ENCODE results near the gene KCNG2.

The KCNG2 gene

GRCh38 chr18:79928563-79928960 lies 130.8 kb downstream of the KCNG2 start:
- no peak overlapping the region for H2AFZ ChIP-seq (ENCODE audit: low read length)
- no peaks in the 10 kb centered on the region for H4K20me1 ChIP-seq (ENCODE audit: insufficient read depth, low read length)
- H3K36me3 ChIP-seq (ENCODE audit: insufficient read depth, low read length) = peaks cover 40% of the 10 kb centered on the region
- H3K4me1 ChIP-seq (ENCODE audit: insufficient read depth, low read length, severe bottlenecking) = no peaks in the 10 kb centered on the region
- H3K9me3 ChIP-seq (ENCODE audit: low read length) = peaks cover 21% of the 10 kb centered on the region
- H3K27me3 ChIP-seq (ENCODE audit: insufficient read depth, low read length) = no peaks in the 10 kb centered on the region
- no peaks in the 10 kb centered on the region for H3K79me2 ChIP-seq (ENCODE audit: insufficient read depth, low read length)
- no peak overlapping the region for H3K27ac ChIP-seq (ENCODE audit: low read depth, low read length, poor library complexity, severe bottlenecking)
- no peaks in the 10 kb centered on the region for H3F3A ChIP-seq (ENCODE audit: insufficient read depth, low read length)
- TF ChIP-seq CTCF (IDR thresholded peaks at IDR 0.05; ENCODE audit: low read length) (no peak), EZH2 (IDR thresholded peaks at IDR 0.05; ENCODE audit: borderline replicate concordance, low read length) (no peak)
- H3K4me2 ChIP-seq (ENCODE audit: low read length) = no peak overlapping the region
- no peak overlapping the region for H3K4me3 ChIP-seq (ENCODE audit: low read depth, low read length, poor library complexity, severe bottlenecking)
- H3K9me2 ChIP-seq (ENCODE audit: low read depth, low read length) = no peaks in the 10 kb centered on the region
- H3K9ac ChIP-seq (ENCODE audit: low read length) = no peak overlapping the region

GRCh38 chr18:79930020-79930642 lies 132.4 kb downstream of the KCNG2 start:
- H3F3A ChIP-seq (ENCODE audit: insufficient read depth, low read length) = no peaks in the 10 kb centered on the region
- peaks cover 38% of the 10 kb centered on the region for H3K36me3 ChIP-seq (ENCODE audit: insufficient read depth, low read length)
- no peak overlapping the region for H2AFZ ChIP-seq (ENCODE audit: low read length)
- TF ChIP-seq EZH2 (IDR thresholded peaks at IDR 0.05; ENCODE audit: borderline replicate concordance, low read length) (no peak), CTCF (IDR thresholded peaks at IDR 0.05; ENCODE audit: low read length) (no peak)
- H3K79me2 ChIP-seq (ENCODE audit: insufficient read depth, low read length) = no peaks in the 10 kb centered on the region
- no peak overlapping the region for H3K4me3 ChIP-seq (ENCODE audit: low read depth, low read length, poor library complexity, severe bottlenecking)
- no peak overlapping the region for H3K9ac ChIP-seq (ENCODE audit: low read length)
- H3K9me2 ChIP-seq (ENCODE audit: low read depth, low read length) = no peaks in the 10 kb centered on the region
- H3K27ac ChIP-seq (ENCODE audit: low read depth, low read length, poor library complexity, severe bottlenecking) = no peak overlapping the region
- H3K4me2 ChIP-seq (ENCODE audit: low read length) = no peak overlapping the region
- H3K9me3 ChIP-seq (ENCODE audit: low read length) = peaks cover 21% of the 10 kb centered on the region
- no peaks in the 10 kb centered on the region for H4K20me1 ChIP-seq (ENCODE audit: insufficient read depth, low read length)
- H3K4me1 ChIP-seq (ENCODE audit: insufficient read depth, low read length, severe bottlenecking) = peaks cover 4% of the 10 kb centered on the region
- H3K27me3 ChIP-seq (ENCODE audit: insufficient read depth, low read length) = no peaks in the 10 kb centered on the region

- Histone ChIP-seq H3F3A (ENCODE audit: insufficient read depth, low read length) (no peaks in the 10 kb centered on the region), H3K4me1 (ENCODE audit: insufficient read depth, low read length, severe bottlenecking) (peaks cover 4% of the 10 kb centered on the region), H3K36me3 (ENCODE audit: insufficient read depth, low read length) (peaks cover 51% of the 10 kb centered on the region), H4K20me1 (ENCODE audit: insufficient read depth, low read length) (no peaks in the 10 kb centered on the region), H3K9ac (ENCODE audit: low read length) (no peak overlapping the region), H2AFZ (ENCODE audit: low read length) (no peak overlapping the region), H3K4me3 (ENCODE audit: low read depth, low read length, poor library complexity, severe bottlenecking) (no peak overlapping the region), H3K79me2 (ENCODE audit: insufficient read depth, low read length) (no peaks in the 10 kb centered on the region), H3K27me3 (ENCODE audit: insufficient read depth, low read length) (no peaks in the 10 kb centered on the region), H3K27ac (ENCODE audit: low read depth, low read length, poor library complexity, severe bottlenecking) (no peak overlapping the region), H3K9me3 (ENCODE audit: low read length) (peaks cover 21% of the 10 kb centered on the region), H3K9me2 (ENCODE audit: low read depth, low read length) (no peaks in the 10 kb centered on the region), H3K4me2 (ENCODE audit: low read length) (no peak overlapping the region)
- no peak for TF ChIP-seq EZH2 (IDR thresholded peaks at IDR 0.05; ENCODE audit: borderline replicate concordance, low read length)
- no peak for TF ChIP-seq CTCF (IDR thresholded peaks at IDR 0.05; ENCODE audit: low read length)
Measured at GRCh38 chr18:79931475-79931874, 133.7 kb downstream of the KCNG2 start.
